Neural cell (in vitro differentiated cells): ENCODE measurements around the gene DNAH6. TPM values are rescaled to one million over a fixed set of nuclear protein-coding genes. Genes with fewer than 3 reads are reported as not detected.

Experiments
- H2AFZ ChIP-seq: fragments of 200-600, 300-800 bp; sonication (generic), shearing (Covaris generic); 2 replicates; pipeline ENCODE4 v1.6.0; 2014; ENCODE audit warnings: low read depth, mild to moderate bottlenecking, antibody characterized with exemption, low read length, moderate library complexity
- H3F3A ChIP-seq: fragments of 200-600 bp; shearing (Covaris generic); 2 replicates; pipeline ENCODE4 v1.6.1; 2016; ENCODE audit warnings: mild to moderate bottlenecking, moderate library complexity, mixed read lengths, antibody characterized with exemption, low read length; ENCODE audit not compliant: insufficient read depth, poor library complexity, severe bottlenecking
- H3K27ac ChIP-seq: fragments of 200-600, 300-800 bp; sonication (generic), shearing (Covaris generic); 2 replicates; pipeline ENCODE4 v1.5.1; 2014; ENCODE audit warnings: mild to moderate bottlenecking, low read length, moderate library complexity
- H3K27me3 ChIP-seq: fragments of 300-800, 200-600 bp; sonication (generic), shearing (Covaris generic); 2 replicates; pipeline ENCODE4 v1.6.0; 2014; ENCODE audit warnings: mild to moderate bottlenecking, low read depth, low read length, moderate library complexity; ENCODE audit not compliant: insufficient read depth
- H3K36me3 ChIP-seq: fragments of 300-800, 200-600 bp; sonication (generic), shearing (Covaris generic); 2 replicates; pipeline ENCODE4 v1.5.1; 2014; ENCODE audit warnings: mild to moderate bottlenecking, antibody characterized with exemption, low read length, moderate library complexity; ENCODE audit not compliant: insufficient read depth
- H3K4me2 ChIP-seq: fragments of 300-800, 200-600 bp; sonication (generic), shearing (Covaris generic); 2 replicates; pipeline ENCODE4 v1.6.0; 2014; ENCODE audit warnings: mild to moderate bottlenecking, low read length
- H3K4me3 ChIP-seq: fragments of 300-800, 200-600 bp; sonication (generic), shearing (Covaris generic); 2 replicates; pipeline ENCODE4 v1.5.1; 2014; ENCODE audit warnings: mild to moderate bottlenecking, low read length, moderate library complexity
- H3K79me2 ChIP-seq: fragments of 200-600 bp; shearing (Covaris generic); replicated peaks from 2 replicates; pipeline ENCODE4 v1.6.0; 2014; ENCODE audit warnings: mild to moderate bottlenecking, low read length, moderate library complexity; ENCODE audit not compliant: insufficient read depth
- H3K9ac ChIP-seq: fragments of 300-800, 200-600 bp; sonication (generic), shearing (Covaris generic); 2 replicates; pipeline ENCODE4 v1.6.1; 2016; ENCODE audit warnings: mild to moderate bottlenecking, low read length, mixed read lengths
- H3K9me2 ChIP-seq: fragments of 200-600 bp; shearing (Covaris generic); 2 replicates; pipeline ENCODE4 v1.6.1; 2016; ENCODE audit warnings: mild to moderate bottlenecking, low read length, mixed read lengths; ENCODE audit not compliant: insufficient read depth
- H3K9me3 ChIP-seq: fragments of 200-600, 300-800 bp; sonication (generic), shearing (Covaris generic); 2 replicates; pipeline ENCODE4 v1.6.1; 2016; ENCODE audit warnings: mild to moderate bottlenecking, mixed run types, low read length, moderate library complexity, mixed read lengths
- H4K20me1 ChIP-seq: fragments of 200-600 bp; shearing (Covaris generic); 2 replicates; pipeline ENCODE4 v1.6.1; 2016; ENCODE audit warnings: mild to moderate bottlenecking, mixed run types; ENCODE audit not compliant: insufficient read depth
- CTCF ChIP-seq: fragments of 450-650 bp; IDR thresholded peaks from 2 replicates; pipeline ENCODE4 v1.5.1; 2014; ENCODE audit warnings: antibody characterized with exemption, mild to moderate bottlenecking, moderate library complexity; ENCODE audit not compliant: poor library complexity, severe bottlenecking
- EP300 ChIP-seq: fragments of 450-650 bp; conservative IDR thresholded peaks from 2 replicates; pipeline ENCODE4 v1.6.1; 2014; ENCODE audit warnings: antibody characterized with exemption, mild to moderate bottlenecking, moderate library complexity; ENCODE audit not compliant: poor library complexity, severe bottlenecking
- EZH2 ChIP-seq: fragments of 200-600, 300-800 bp; shearing (Covaris generic), sonication (generic); IDR thresholded peaks from 2 replicates; pipeline ENCODE4 v1.6.1; 2014; ENCODE audit warnings: antibody characterized with exemption, low read length, borderline replicate concordance, mild to moderate bottlenecking; ENCODE audit not compliant: insufficient read depth, poor library complexity, severe bottlenecking
- MXI1 ChIP-seq: fragments of 450-650 bp; conservative IDR thresholded peaks from 2 replicates; pipeline ENCODE4 v1.6.1; 2014; ENCODE audit warnings: antibody characterized with exemption, mild to moderate bottlenecking; ENCODE audit not compliant: poor library complexity, severe bottlenecking
- POLR2AphosphoS5 ChIP-seq: IDR thresholded peaks from 2 replicates; pipeline ENCODE4 v1.6.1; 2012
- RAD21 ChIP-seq: fragments of 450-650 bp; conservative IDR thresholded peaks from 2 replicates; pipeline ENCODE4 v1.6.1; 2014; ENCODE audit warnings: antibody characterized with exemption, mild to moderate bottlenecking, moderate library complexity
- REST ChIP-seq: IDR thresholded peaks from 2 replicates; pipeline ENCODE4 v1.6.1; 2012; ENCODE audit warnings: borderline replicate concordance
- SMC3 ChIP-seq: fragments of 450-650 bp; conservative IDR thresholded peaks from 2 replicates; pipeline ENCODE4 v1.6.1; 2014; ENCODE audit warnings: antibody characterized with exemption, mild to moderate bottlenecking, moderate library complexity; ENCODE audit not compliant: poor library complexity
- TAF1 ChIP-seq: IDR thresholded peaks from 2 replicates; pipeline ENCODE4 v1.6.1; 2012; ENCODE audit warnings: low read depth
- polyA plus RNA-seq: library from polyadenylated mRNA; depleted of rRNA; stranded (reverse); fragments of >200 nt; gene quantifications from 2 replicates; pipeline ENCODE4 v1.2.3, GENCODE V29; 2014

Gene DNAH6
- polyA plus RNA-seq, 1 donor from 2014 or later, result 2.1 TPM

GRCh38 chr2:84674099-84674498 is 157.8 kb downstream of the DNAH6 start:
- H3K4me2 ChIP-seq, result no peak overlapping the region
- no peak overlapping the region for H3K27ac ChIP-seq
- H3K9me2 ChIP-seq, result no peaks in the 10 kb centered on the region
- no peaks in the 10 kb centered on the region for H3K9me3 ChIP-seq
- H3K36me3 ChIP-seq, result no peaks in the 10 kb centered on the region
- no peaks in the 10 kb centered on the region for H3K27me3 ChIP-seq
- H2AFZ ChIP-seq, result no peak overlapping the region
- H3K9ac ChIP-seq, result no peak overlapping the region
- no peak overlapping the region for H3K4me3 ChIP-seq
- no peaks in the 10 kb centered on the region for H3K79me2 ChIP-seq
- TF ChIP-seq RAD21 (no peak), CTCF (no peak), EZH2 (no peak), SMC3 (no peak), EP300 (no peak), TAF1 (no peak), REST (no peak), MXI1 (no peak), POLR2AphosphoS5 (no peak)
- no peaks in the 10 kb centered on the region for H3F3A ChIP-seq
- H4K20me1 ChIP-seq, result no peaks in the 10 kb centered on the region

- Histone ChIP-seq H3K27ac (no peak overlapping the region), H3F3A (no peaks in the 10 kb centered on the region), H3K9ac (no peak overlapping the region), H3K9me2 (no peaks in the 10 kb centered on the region), H3K36me3 (no peaks in the 10 kb centered on the region), H4K20me1 (no peaks in the 10 kb centered on the region), H3K27me3 (no peaks in the 10 kb centered on the region), H3K4me3 (no peak overlapping the region), H3K79me2 (no peaks in the 10 kb centered on the region), H2AFZ (no peak overlapping the region), H3K9me3 (no peaks in the 10 kb centered on the region), H3K4me2 (no peak overlapping the region)
- TF ChIP-seq REST, result no peak
- no peak for TF ChIP-seq TAF1
- TF ChIP-seq SMC3, result no peak
- no peak for TF ChIP-seq POLR2AphosphoS5
Observed at GRCh38 chr2:84674586-84674985, 158.3 kb downstream of the DNAH6 start.
